RWPE2 (cell line): ENCODE measurements around the gene TGM6.

Experiments used
- ATAC-seq: fragments of 200-7000 bp; cut with Tn5 transposase; 3 replicates; pipeline ENCODE4 v1.9.1; 2021; ENCODE audit warnings: low read depth
- DNase-seq: peaks from one replicate; pipeline ENCODE4 v3.0.0-alpha.2; 2020; ENCODE audit warnings: low spot score
- H3K27ac ChIP-seq: fragments of 450-650 bp; 2 replicates; pipeline ENCODE4 v1.5.1; 2017; ENCODE audit warnings: mild to moderate bottlenecking; ENCODE audit not compliant: poor library complexity, severe bottlenecking
- H3K27me3 ChIP-seq: fragments of 250-450 bp; sonication (Bioruptor Pico); 2 replicates; pipeline ENCODE4 v1.5.1; 2021; ENCODE audit warnings: mild to moderate bottlenecking, moderate library complexity; ENCODE audit not compliant: insufficient read depth, poor library complexity, severe bottlenecking
- H3K36me3 ChIP-seq: fragments of 250-450 bp; sonication (Bioruptor Pico); 2 replicates; pipeline ENCODE4 v1.5.1; 2020; ENCODE audit warnings: low read depth, mild to moderate bottlenecking, moderate library complexity
- H3K4me1 ChIP-seq: fragments of 250-450 bp; sonication (Bioruptor Pico); 2 replicates; pipeline ENCODE4 v1.5.1; 2021; ENCODE audit warnings: mild to moderate bottlenecking, moderate library complexity; ENCODE audit not compliant: insufficient read depth, poor library complexity, severe bottlenecking
- H3K4me3 ChIP-seq: fragments of 250-450 bp; sonication (Bioruptor Pico); 2 replicates; pipeline ENCODE4 v1.5.1; 2021; ENCODE audit warnings: mild to moderate bottlenecking, moderate library complexity; ENCODE audit not compliant: severe bottlenecking
- H3K9me3 ChIP-seq: fragments of 250-450 bp; sonication (Bioruptor Pico); 2 replicates; pipeline ENCODE4 v1.5.1; 2021; ENCODE audit warnings: mild to moderate bottlenecking, moderate library complexity; ENCODE audit not compliant: severe bottlenecking
- CTCF ChIP-seq: fragments of 450-650 bp; IDR thresholded peaks from one replicate; pipeline ENCODE4 v1.5.1; 2017; ENCODE audit warnings: mild to moderate bottlenecking, moderate library complexity; ENCODE audit not compliant: poor library complexity, severe bottlenecking

Gene TGM6

GRCh38 chr20:2480381-2480780 is 99.7 kb downstream of the TGM6 start:
- no peaks in the 10 kb centered on the region for H3K4me1 ChIP-seq
- H3K27me3 ChIP-seq: no peaks in the 10 kb centered on the region
- peaks cover 30% of the 10 kb centered on the region for H3K36me3 ChIP-seq
- TF ChIP-seq CTCF: no peak
- ATAC-seq (no peak), DNase-seq (no peak)
- no peak overlapping the region for H3K27ac ChIP-seq
- H3K9me3 ChIP-seq: no peaks in the 10 kb centered on the region
- H3K4me3 ChIP-seq: no peak overlapping the region
